Anterior cingulate cortex (tissue), 58 donors: ENCODE results near the gene SERPING1.

ENCODE experiments used
- DNase-seq, 58 donors: peaks; one replicate each; lab custom pipeline; 2025; lab: John Stamatoyannopoulos, UW

Gene SERPING1

DNA sequence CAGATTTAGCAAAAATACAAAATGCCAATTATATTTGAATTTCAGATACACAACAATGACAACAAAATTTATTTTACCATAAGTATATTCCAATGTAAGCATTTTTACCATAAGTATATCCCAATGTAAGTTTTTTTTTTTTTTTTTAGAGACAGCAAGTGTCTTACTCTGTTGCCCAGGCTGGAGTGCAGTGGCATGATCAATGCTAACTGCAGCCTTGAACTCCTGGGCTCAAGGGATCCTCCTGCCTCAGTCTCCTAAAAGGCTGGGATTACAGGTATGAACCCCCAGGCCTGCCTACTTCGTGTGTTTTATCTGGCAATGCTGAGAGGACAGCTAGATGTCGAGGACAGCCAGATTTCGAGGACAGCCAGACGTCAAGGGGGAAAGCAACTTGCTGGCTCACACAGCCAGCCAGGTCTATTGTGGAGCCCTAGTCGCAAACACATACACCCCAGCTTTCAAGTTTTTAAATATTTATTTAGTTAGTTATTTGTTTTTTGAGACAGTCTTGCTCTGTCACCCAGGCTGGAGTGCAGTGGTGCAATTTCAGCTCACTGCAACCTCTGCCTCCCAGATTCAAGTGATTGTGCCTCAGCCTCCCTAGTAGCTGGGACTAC is 1.1 kb upstream of the SERPING1 start:
- DNase-seq, result no peak

DNA sequence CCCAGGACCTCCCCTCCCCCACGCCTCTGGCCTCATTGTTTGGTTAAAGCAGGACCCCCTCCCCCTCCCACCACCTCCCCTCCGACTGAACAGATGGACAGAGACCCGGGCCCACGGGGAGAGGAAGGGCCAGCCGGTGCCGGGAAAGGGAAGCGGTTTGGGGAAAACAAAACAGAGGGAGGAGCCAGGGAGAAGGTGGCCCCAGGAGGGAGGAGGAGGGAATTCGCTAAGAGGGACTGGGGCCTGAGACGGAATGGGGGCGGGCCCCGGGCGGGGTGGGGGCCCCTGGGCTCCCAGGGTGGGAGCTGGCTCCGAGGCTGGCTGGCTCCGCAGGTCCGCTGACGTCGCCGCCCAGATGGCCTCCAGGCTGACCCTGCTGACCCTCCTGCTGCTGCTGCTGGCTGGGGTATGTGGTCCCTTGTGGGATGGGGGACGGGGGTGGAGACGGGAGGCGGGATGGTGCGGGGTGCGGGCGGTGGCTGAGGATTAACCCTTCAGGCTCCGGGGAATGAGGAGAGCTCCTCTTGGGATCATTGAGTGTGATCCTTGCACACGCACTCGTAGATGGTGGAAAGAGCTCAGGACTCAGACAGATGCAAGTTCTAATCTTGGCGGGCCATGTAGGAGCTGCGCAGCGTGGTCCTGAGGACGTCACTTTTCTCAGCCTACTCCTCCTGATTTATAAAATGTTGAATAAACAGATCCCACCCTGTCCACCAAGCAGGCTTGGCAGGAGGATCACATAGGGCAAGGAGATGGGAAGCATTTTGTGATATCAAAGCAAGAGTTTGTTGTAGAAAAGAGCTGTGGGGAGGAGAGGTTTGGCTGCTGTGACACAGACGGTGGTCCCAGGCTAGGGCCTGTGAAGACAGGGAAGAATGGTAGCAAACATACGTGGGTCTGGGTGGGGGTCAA is 688 bp downstream of the SERPING1 start:
- DNase-seq, result peak in 50 of 58 donors; percentile 4 to 90 (median 38)

DNA sequence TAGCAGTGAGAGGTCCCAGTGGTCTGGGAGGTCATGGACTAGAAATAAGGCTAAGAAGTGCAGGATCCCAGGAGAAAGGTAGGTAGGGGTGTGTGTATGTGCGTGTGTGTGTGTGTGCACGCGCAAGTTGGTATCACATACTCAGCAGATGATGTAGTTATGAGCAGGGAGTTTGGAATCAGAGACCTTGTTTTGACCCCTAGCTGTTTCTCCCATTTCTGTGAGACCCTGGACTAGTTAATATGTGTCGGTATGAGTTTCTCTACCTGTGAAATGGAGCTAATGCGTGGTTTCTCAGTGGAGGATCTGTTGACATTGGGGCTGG is 1.3 kb downstream of the SERPING1 start:
- no peak for DNase-seq

DNA sequence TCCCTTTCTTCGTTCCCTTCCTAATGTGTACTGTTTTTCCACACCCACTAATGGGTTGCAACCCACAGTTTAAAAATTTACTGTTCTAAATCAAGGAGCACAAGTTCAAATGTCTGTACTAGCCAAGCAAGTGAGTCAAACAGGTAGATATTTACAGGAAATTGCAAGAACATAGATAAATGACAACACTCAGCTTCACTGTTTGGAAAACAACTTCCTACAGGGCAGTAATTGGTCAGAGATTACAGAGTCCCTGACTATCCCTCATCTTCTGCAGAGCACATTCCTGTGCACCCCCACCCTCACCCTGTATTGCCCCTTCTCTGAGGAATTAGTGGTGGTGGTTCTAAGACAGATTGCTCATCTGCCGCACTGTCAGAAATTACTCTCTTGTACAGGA is 1.9 kb downstream of the SERPING1 start:
- no peak for DNase-seq

DNA sequence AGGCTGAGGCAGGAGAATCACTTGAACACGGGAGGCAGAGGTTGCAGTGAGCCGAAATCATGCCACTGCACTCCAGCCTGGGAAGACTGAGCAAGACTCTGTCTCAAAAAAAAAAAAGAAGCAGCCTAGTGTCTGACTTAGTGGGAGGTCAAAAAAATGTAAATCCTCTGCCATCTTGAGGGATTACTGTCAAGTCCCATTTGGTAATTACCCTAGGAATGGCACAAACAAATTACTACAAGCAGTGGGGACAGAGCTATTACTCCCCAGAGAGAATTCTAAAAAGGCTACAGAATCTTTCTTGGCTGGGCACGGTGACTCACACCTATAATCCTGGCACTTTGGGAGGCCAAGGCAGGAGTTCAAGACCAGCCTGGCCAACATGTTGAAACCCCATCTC is 3.8 kb downstream of the SERPING1 start:
- DNase-seq, result no peak

DNA sequence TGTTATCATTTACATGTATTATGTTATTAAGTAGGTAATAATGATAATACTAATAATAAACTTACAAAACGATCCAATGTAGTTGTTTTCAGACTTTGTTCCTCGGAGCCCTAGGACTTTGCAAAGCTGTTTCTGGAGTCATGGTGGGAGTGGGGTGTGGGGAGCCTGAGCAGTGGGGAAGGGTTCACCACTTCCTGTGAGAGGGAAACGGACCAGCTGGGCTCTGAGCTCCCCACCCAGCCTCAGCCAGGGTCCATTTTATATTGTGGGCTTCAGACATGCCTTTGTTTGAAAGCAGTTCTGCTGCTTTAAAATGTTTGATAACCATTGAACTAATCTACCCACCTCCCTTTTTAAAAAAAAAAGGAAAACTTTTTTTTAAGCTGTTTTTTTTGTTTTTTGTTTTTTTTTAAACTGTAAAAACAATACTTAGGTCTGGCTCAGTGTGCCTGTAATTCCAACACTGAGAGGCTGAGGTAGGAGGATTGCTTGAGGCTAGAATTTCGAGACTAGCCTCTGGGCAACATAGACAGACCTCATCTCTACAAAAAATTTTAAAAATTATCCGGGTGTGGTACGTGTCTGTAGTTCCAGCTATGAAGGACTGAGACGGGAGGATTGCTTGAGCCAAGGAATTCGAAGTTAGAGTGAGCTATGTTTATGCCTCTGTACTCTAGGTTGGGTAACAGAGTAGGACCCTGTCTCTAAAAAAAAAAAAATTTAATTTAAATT is 7.0 kb downstream of the SERPING1 start:
- no peak for DNase-seq

DNA sequence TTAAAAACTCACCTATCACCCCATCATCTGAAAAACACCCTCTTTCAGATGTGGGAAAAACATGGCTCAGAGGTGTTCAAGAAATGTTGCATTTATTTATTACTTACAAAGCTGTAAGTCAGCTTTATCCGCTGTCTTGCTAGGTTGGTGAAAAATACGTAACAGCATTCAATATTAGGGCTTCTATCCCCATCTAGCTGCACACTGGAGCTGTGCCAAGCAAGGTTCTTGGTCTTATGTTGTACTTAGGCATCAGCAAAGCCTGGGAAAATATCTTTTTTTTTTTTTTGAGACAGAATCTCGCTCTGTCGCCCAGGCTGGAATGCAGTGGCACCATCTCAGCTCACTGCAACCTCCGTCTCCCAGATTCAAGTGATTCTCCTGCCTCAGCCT is 7.5 kb downstream of the SERPING1 start:
- DNase-seq, result no peak

DNA sequence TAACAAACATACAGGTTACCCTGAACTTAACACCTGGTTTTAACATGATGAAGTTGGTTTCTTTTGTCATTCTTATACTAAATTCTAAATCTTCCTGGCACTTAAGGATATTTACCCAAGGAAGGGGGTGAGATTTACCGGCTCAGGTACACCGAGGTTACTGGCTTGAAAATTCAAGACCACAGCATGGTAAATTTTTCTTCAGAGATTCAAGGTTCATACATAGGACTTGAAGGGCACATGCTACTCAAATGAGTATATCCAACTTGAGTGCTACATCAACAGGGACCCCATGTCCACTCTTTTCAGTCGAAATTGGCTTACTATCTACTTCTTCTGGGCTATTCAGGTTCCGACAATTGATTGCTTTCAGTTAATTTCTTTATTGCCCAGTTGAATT is 12.7 kb downstream of the SERPING1 start:
- no peak for DNase-seq

DNA sequence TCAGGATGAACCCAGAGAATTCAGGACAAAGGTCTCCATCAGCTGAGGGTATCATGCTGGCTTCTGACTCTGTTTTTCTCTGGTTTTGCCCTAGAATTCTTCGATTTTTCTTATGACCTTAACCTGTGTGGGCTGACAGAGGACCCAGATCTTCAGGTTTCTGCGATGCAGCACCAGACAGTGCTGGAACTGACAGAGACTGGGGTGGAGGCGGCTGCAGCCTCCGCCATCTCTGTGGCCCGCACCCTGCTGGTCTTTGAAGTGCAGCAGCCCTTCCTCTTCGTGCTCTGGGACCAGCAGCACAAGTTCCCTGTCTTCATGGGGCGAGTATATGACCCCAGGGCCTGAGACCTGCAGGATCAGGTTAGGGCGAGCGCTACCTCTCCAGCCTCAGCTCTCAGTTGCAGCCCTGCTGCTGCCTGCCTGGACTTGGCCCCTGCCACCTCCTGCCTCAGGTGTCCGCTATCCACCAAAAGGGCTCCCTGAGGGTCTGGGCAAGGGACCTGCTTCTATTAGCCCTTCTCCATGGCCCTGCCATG is 16.8 kb downstream of the SERPING1 start:
- DNase-seq, result no peak

DNA sequence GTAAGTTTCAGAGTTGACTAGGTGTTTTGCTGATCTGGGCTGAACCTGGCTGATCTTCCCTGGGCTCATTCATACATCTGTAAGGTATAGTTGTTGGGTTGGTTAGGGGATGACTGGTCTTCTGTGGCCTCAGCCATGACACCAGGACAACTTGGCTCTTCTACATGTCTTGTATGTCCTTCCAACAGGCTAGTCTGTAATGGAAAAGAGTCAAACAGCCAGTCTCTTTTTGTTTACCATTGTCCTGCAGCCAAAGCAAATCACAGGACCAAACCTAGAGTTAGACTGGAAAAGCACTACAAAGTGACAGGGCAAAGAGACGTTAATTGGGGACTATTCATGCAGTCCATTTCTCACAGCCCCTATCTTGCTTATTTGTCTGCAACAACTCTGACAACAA is 17.8 kb downstream of the SERPING1 start:
- DNase-seq, result no peak

DNA sequence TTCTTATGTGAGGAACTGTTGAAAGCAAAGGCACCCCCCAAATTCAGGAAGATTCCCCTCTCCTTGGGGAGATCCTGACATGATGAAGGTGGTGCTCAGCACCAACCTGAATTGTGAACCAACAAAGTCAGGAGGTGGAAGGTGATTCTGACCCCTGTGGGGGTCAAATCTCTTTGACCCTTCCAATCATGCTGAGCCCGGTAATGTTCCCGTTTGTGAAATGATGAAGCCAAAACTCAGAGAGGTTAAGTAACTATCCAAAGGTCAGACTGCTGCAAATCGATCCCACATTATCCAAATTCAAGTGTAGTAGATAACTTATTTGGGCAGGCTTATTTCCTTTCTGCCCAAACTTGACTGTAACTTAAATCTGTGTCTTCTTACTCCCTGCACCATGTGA is 19.1 kb downstream of the SERPING1 start:
- no peak for DNase-seq

DNA sequence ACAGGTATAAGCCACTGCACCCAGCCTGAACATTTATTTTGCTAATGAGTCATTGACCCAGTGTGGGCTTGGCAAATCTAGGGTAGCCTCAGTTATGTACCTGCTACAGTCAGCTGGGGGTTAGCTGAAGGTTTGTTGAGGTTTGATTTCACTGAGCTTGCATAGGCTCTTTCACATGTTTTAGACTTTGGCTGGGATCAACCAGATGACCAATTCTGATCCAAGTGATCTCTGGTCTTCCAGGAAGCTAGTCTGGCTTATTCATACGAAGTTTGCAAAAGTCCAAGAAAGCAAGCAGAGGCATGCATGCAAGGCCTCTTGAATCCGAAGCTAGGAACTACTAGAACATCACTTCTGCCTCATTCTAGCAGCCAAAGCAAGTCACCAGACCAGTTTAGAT is 21.0 kb downstream of the SERPING1 start:
- DNase-seq, result no peak

DNA sequence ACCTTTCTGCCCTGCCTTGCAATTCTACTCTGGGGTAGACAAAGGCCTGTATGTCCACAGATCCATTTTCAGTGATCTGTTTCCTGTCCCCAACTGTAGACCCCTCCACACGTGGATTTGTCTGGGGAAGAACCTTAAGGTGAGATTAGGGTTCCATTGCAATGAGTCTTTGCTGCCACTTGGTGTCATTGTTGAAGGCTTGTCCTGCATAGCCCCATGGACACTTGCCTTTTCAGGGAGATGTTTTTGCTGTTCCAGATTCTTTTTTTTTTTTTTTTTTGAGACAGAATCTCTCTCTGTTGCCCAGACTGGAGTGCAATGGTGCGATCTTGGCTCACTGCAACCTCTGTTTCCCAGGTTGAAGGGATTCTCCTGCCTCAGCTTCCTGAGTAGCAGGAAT is 21.8 kb downstream of the SERPING1 start:
- DNase-seq, result no peak

DNA sequence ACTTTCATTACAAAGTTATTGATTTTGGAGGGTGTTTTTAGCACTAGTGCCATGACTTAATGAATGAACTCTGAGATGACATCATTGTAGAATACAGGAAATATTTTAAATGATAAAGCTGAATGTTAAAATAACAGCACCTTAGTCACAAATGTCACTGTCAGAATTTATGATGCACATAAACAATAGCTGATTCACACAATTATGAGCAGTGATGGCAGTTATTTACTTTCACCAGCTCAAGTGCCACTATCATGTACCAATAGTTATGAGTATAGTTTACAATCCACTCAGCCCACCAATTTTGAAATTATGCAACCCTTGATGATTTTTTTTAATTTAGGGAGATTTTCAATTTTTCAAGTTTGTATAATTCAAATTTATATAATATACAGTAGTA is 23.0 kb downstream of the SERPING1 start:
- DNase-seq, result no peak

DNA sequence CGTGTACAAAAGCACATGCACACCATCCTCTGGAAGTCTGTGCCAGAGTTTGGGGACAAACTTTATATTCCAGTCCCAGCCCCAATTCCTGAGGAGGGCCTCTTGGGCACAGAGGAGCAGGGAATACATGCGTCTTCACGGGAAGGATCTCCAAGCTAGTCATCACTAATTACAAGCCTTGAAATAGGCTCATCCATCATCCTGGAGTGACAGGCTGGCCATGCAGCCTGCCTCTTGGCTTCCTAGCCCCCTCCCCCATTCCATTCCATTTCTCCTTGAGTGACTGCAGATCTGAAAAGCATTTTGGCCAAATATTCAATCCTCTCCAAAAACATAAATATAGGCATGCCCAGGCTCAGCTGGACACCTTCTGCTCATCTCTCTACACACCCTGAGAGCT is 24.8 kb downstream of the SERPING1 start:
- no peak for DNase-seq

DNA sequence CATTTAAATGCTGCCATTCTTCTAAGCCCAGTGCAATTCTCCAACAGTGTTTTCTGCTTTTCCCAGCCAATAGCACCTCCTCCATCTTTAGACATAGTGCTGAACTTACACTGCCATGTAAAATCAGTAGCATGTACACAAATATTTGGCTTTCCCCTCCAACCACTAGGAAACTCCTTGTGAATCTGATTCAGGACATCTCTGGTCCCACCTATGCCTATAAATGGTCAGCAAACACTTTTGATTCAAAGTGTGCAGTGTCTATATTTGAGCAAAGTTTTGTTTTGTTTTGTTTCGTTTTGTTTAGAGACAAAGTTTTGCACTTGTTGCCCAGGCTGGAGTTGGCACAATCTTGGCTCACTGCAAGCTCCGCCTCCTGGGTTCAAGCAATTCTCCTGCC is 27.4 kb downstream of the SERPING1 start:
- DNase-seq, result no peak

DNA sequence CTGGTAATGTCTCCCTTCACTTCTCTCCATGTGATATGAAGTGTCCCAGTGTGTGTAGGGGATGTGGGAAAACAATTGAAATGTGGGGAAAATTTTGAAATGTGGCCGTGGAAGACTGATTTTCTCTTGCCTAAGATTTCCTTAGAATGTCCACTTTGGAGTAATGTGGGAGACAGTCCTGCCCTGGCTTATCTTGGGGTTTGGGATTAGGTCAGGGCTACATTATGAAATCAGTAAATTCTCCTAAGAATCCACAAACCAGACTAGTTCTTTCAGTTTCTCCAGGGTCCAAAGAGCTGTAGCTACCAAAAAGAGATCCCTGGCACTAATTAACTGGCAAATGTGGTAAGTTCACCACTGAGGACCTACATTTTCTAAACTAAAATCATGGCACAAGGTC is 29.4 kb downstream of the SERPING1 start:
- DNase-seq, result no peak

DNA sequence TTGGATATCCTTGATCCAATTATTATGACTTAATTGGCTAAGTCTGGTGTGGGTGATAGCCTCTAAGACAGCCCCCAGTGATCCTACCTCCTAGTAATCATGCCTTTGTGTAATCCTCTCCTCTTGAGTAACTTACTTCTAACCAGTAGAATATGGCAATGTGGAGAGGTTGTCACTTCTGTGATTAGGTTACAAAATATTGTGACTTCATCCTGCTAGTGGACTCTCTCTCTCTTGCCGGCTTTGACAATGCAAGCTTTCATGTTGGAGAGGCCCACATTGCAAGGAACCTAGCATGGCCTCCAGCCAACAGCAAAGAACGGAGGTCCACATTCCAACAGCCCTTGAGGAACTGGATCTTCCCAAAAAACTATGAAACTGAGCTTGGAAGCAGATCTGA is 32.7 kb downstream of the SERPING1 start:
- no peak for DNase-seq

DNA sequence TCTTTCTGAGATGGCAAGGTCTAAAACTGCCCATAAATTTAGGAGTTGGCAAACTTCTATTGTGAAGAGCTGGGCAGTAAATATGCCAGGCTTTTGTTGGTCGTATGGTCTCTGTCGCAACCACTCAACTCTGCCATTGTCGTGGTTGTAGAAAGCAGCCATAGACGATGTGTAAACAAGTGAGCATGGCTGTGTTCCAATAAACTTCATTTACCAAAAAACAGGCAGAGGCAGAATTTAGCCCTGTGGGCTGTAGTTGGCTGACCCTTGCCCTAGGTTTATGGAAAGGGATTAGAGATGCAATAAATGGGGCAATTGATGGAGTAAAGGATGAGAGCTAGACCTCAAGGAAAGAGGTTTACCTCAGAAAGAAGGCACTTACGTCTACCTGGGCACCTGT is 34.6 kb downstream of the SERPING1 start:
- DNase-seq, result no peak

DNA sequence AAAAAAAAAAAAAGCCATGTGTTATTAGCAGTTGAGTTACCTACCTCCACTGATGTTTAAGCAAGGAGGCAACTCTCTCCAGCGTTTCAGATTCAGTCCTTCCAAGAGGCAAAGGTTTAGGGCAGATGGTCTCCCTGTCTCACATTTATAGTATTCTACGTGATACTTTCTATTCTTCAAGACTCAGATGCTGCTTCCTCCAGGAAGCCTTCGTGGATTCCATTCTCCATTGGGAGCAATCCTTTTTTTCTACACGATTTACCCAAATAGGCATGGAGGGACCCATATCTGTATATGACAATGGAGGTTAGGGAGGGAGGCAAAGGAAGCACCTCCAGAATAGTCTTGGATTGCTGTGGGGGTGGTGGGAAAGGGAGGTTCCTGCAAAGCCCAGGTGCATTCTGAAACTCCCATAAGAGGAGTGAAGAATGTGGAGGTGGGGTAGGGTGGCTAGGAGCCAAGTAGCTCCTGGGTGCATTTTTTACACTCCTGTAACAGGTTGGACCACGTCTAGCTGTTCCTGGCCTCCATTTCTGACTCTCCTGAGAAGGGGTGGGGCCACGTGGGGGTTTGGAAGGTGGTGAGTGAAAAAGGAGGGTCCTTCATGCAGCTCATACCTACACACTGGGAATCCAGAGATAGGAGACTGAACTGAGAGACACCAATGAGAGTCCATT is 36.0 kb downstream of the SERPING1 start:
- DNase-seq, result no peak

DNA sequence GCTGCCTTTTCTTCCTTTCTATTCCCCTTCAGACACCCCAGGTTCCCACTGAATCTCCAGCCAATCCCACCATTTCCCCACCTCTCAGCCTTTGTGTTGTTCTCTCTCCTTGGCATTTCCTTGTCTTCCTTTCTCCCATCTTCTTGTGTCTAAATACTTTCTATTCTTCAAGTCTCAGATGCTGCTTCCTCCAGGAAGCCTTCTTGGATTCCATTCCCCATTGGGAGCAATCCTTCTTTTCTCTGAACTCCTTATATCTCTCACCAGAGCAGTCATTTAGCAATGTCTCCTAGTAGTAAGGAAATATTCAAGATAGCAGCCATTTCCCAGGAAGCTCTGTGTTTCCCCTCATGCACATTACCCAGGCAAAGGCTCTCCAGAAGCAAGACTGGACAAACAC is 36.8 kb downstream of the SERPING1 start:
- no peak for DNase-seq
